GM12878 (cell line): ENCODE results near the gene ATP10A. TPM values are rescaled to one million over a fixed set of nuclear protein-coding genes. Genes with fewer than 3 reads are reported as not detected.

Experiments used
- ASH2L ChIP-seq: fragments of 300-600, 200-600 bp; sonication (generic); IDR thresholded peaks from 2 replicates; pipeline ENCODE4 v1.6.1; 2017; ENCODE audit warnings: low read depth, mild to moderate bottlenecking, borderline replicate concordance
- BHLHE40 ChIP-seq, 2 experiments: fragments of 450-650 bp in 1 of 2; IDR thresholded peaks; 2 replicates each; pipeline ENCODE4 v1.6.1; 2011 to 2017; ENCODE audit warnings: low read depth in 2 of 2, borderline replicate concordance in 1 of 2, improper control_type of control experiment in 1 of 2, low read length in 1 of 2, mild to moderate bottlenecking in 1 of 2
- CBFB ChIP-seq: IDR thresholded peaks from 2 replicates; pipeline ENCODE4 v1.6.1; 2016; ENCODE audit warnings: antibody characterized with exemption, low read depth
- CUX1 ChIP-seq: IDR thresholded peaks from 2 replicates; pipeline ENCODE4 v1.6.1; 2012; ENCODE audit warnings: improper control_type of control experiment, low read depth, low read length; ENCODE audit not compliant: insufficient replicate concordance
- E4F1 ChIP-seq: fragments of 450-650 bp; IDR thresholded peaks from 2 replicates; pipeline ENCODE4 v1.6.1; 2018; ENCODE audit warnings: borderline replicate concordance, mild to moderate bottlenecking; ENCODE audit not compliant: partially characterized antibody
- EP300 ChIP-seq, 2 experiments: fragments of 150-350 bp in 1 of 2; IDR thresholded peaks; 2 replicates each; pipeline ENCODE4 v1.6.1; 2011 to 2012; ENCODE audit warnings: low read depth in 2 of 2, low read length in 2 of 2, borderline replicate concordance in 1 of 2, improper control_type of control experiment in 1 of 2, inconsistent platforms in 1 of 2; ENCODE audit not compliant: control insufficient read depth in 1 of 2
- EZH2 ChIP-seq: IDR thresholded peaks from 2 replicates; pipeline ENCODE4 v1.6.1; 2012; ENCODE audit warnings: low read depth, mild to moderate bottlenecking, control low read depth, inconsistent platforms, low read length, borderline replicate concordance; ENCODE audit not compliant: control insufficient read depth
- IKZF1 ChIP-seq: fragments of 450-650 bp; conservative IDR thresholded peaks from 2 replicates; pipeline ENCODE4 v1.6.1; 2017; ENCODE audit warnings: antibody characterized with exemption, mild to moderate bottlenecking
- IKZF2 ChIP-seq, 2 experiments: fragments of 450-650 bp; IDR thresholded peaks; 2 replicates each; pipeline ENCODE4 v1.6.1; 2017; ENCODE audit warnings: mild to moderate bottlenecking in 2 of 2, moderate library complexity in 2 of 2
- KLF5 ChIP-seq: fragments of 450-650 bp; IDR thresholded peaks from 2 replicates; pipeline ENCODE4 v1.6.1; 2014; ENCODE audit warnings: mild to moderate bottlenecking; ENCODE audit not compliant: partially characterized antibody
- NFIC ChIP-seq: IDR thresholded peaks from 2 replicates; pipeline ENCODE4 v1.6.1; 2012; ENCODE audit warnings: low read depth, mild to moderate bottlenecking, inconsistent platforms, low read length, moderate library complexity
- NR2F1 ChIP-seq: fragments of 450-650 bp; conservative IDR thresholded peaks from 2 replicates; pipeline ENCODE4 v1.6.1; 2017; ENCODE audit warnings: mild to moderate bottlenecking
- NRF1 ChIP-seq: conservative IDR thresholded peaks from 2 replicates; pipeline ENCODE4 v1.6.1; 2011; ENCODE audit warnings: mild to moderate bottlenecking, low read depth, low read length, improper control_type of control experiment
- PBX3 ChIP-seq: IDR thresholded peaks from 2 replicates; pipeline ENCODE4 v1.6.1; 2011; ENCODE audit warnings: mild to moderate bottlenecking, low read depth, low read length, moderate library complexity; ENCODE audit not compliant: insufficient replicate concordance
- POLR2AphosphoS5 ChIP-seq: IDR thresholded peaks from 2 replicates; pipeline ENCODE4 v1.6.1; 2011; ENCODE audit warnings: mild to moderate bottlenecking, low read length, inconsistent platforms
- RAD51 ChIP-seq: fragments of 450-650 bp; IDR thresholded peaks from 2 replicates; pipeline ENCODE4 v1.6.1; 2016; ENCODE audit warnings: moderate library complexity, mild to moderate bottlenecking, inconsistent platforms
- RB1 ChIP-seq: fragments of 450-650 bp; formaldehyde crosslinking; IDR thresholded peaks from 2 replicates; pipeline ENCODE4 v1.6.1; 2017; ENCODE audit warnings: mild to moderate bottlenecking, borderline replicate concordance
- SUPT20H ChIP-seq: IDR thresholded peaks from 2 replicates; pipeline ENCODE4 v1.6.1; 2011; ENCODE audit warnings: low read depth, mild to moderate bottlenecking, low read length, moderate library complexity, borderline replicate concordance; ENCODE audit not compliant: control insufficient read depth
- TAF1 ChIP-seq: IDR thresholded peaks from 2 replicates; pipeline ENCODE4 v1.6.1; 2011; ENCODE audit warnings: mild to moderate bottlenecking, low read depth, low read length, borderline replicate concordance
- TCF12 ChIP-seq: IDR thresholded peaks from 2 replicates; pipeline ENCODE4 v1.6.1; 2011; ENCODE audit warnings: low read depth, mild to moderate bottlenecking, low read length
- TCF3 ChIP-seq: IDR thresholded peaks from 2 replicates; pipeline ENCODE4 v1.6.1; 2012; ENCODE audit warnings: low read depth, mild to moderate bottlenecking, low read length, borderline replicate concordance; ENCODE audit not compliant: insufficient read depth
- YY1 ChIP-seq: IDR thresholded peaks from 2 replicates; pipeline ENCODE4 v1.6.1; 2011; ENCODE audit warnings: low read depth, mild to moderate bottlenecking, low read length
- ZNF24 ChIP-seq: fragments of 450-650 bp; IDR thresholded peaks from 2 replicates; pipeline ENCODE4 v1.6.1; 2017; ENCODE audit warnings: antibody characterized with exemption, mild to moderate bottlenecking
- polyA plus RNA-seq, 11 experiments: library from polyadenylated mRNA; depleted of rRNA in 4 of 11; unstranded in 6 of 11; stranded (reverse) in 5 of 11; fragments of >200 nt; fragmentation: Nextera tagmentation in 4 of 11; fragmentation: Illumina TruSeq in 1 of 11; extraction: Ambion mirVana in 4 of 11; extraction: Trizol in 1 of 11; gene quantifications; 1 replicate in 1 of 11; 2 replicates in 10 of 11; pipeline versions ENCODE4 v1.2.1 to v1.2.3, GENCODE V29; 2011 to 2016; ENCODE audit warnings: inconsistent platforms in 2 of 11, missing spikeins in 2 of 11, low read depth in 1 of 11
- total RNA-seq, 4 experiments: library from RNA; depleted of rRNA in 3 of 4; stranded (reverse); fragments of >200 nt in 3 of 4; fragmentation: Illumina TruSeq in 1 of 4; extraction: Trizol in 1 of 4; gene quantifications; 2 replicates each; pipeline versions ENCODE4 v1.2.1 to v1.2.3, GENCODE V29; 2013 to 2021

ATP10A gene
- total and polyA plus RNA-seq, 10 of the 15 experiments (the other 5 are each of a cell fraction or from before 2014, with no cell fraction given): 0.04 to 1.5 (median 0.31) TPM; not detected in 2

GRCh38 chr15:25811481-25811906 is 51.6 kb downstream of the ATP10A start (continued):
- TF ChIP-seq CUX1 (no peak), KLF5 (no peak), YY1 (no peak), EZH2 (no peak), IKZF1 (peak; percentile 38; the same call in 1 of the 2 replicates), TAF1 (no peak), RAD51 (no peak), ASH2L (no peak), CBFB (no peak), SUPT20H (no peak), TCF3 (0 out of 2 replicates have a peak, but pooled peaks have one; percentile 23), EP300 (IDR thresholded peaks at IDR 0.05; ENCODE audit: borderline replicate concordance in 1 of 2, control insufficient read depth in 1 of 2, low read depth in 2 of 2, low read length in 2 of 2) (peak; percentile 45 to 88; a peak in 3 of 4 replicates), E4F1 (no peak), POLR2AphosphoS5 (no peak), ZNF24 (no peak), NR2F1 (peak; percentile 67), IKZF2 (IDR thresholded peaks at IDR 0.05) (peak; percentile 60 to 66), NFIC (no peak), RB1 (no peak), NRF1 (no peak), BHLHE40 (IDR thresholded peaks at IDR 0.05; ENCODE audit: borderline replicate concordance in 1 of 2, low read depth in 2 of 2, low read length in 1 of 2) (peak; percentile 64 to 87; a peak in 3 of 4 replicates), PBX3 (no peak), TCF12 (peak; percentile 87)
